Activated naive CD4-positive, alpha-beta T cell treated with anti-CD3 and anti-CD28 coated beads, Interleukin-2, amount 50 U/mL, for 72 hours (primary cell): ENCODE data around the gene FBXO17. TPM values are rescaled to one million over a fixed set of nuclear protein-coding genes. Genes with fewer than 3 reads are reported as not detected.
A peak's percentile ranks its signal among the peaks of the same experiment; 100 is the strongest.

Experiments used
- ATAC-seq, 2 donors: fragments of 150-1000 bp; cut with Tn5 transposase; 2 replicates each; pipeline ENCODE4 v1.10.0; 2021; ENCODE audit warnings: mild to moderate bottlenecking in 2 of 2, moderate library complexity in 2 of 2
- DNase-seq, 2 donors: peaks; one replicate each; pipeline ENCODE4 v3.0.0; 2021 to 2022; ENCODE audit warnings: low spot score in 2 of 2
- H3K27ac Mint-ChIP-seq, 2 donors: one replicate each; pipeline ENCODE4 v1.8.0; 2022; ENCODE audit warnings: mild to moderate bottlenecking in 2 of 2, mixed read lengths in 2 of 2
- H3K36me3 Mint-ChIP-seq, 2 donors: one replicate each; pipeline ENCODE4 v1.8.0; 2022; ENCODE audit warnings: mixed read lengths in 2 of 2
- H3K9me3 Mint-ChIP-seq, 2 donors: one replicate each; pipeline ENCODE4 v1.8.0; 2022; ENCODE audit warnings: mixed read lengths in 2 of 2
- total RNA-seq, 2 donors: library from RNA; stranded (reverse); gene quantifications; one replicate each; pipeline ENCODE4 v1.2.3, GENCODE V29; 2022

FBXO17 gene
- total RNA-seq, 2 donors from 2014 or later, result 0.10 TPM; not detected in 1

DNA sequence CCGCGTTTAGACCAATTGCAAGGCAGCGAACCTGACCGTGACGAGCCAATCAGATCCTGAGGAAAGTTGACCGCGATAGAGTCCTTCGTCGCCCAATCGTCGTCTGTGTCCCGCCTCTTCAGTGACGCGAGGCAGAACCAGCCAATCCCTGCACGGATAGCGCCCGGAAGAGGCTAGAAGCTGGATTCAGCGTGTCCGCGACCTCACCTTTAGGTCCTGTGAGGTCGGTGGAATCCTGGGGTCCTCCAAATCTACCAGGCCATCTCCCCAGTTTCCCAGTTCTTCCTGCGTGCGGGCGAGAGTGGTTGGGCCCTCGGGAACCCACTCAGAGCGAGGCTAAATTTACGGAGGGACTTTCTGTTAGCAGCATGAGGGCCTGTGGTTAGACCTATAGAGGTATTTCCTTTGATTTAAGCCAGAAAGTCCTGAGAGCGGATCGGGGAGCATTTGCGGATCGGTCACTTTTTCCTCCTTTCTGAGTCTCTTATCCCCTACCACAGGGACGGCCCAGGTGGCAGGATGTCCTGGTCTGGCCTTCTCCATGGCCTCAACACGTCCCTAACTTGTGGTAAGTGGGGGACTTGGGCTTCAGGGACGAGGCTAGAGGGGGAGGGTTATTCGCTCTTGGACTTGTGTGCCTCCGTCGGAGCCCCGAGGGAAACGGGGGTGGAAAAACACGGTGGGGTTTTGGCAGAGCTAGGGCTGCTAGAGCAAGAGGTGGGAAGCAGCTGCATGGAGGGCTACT lies 44.6 kb downstream of the FBXO17 start, which contains the start of gene MRPS12:
TSS of gene MRPS12 (plus strand) at position 169 of the 745 bp plus-strand sequence. CDS start at position 520, 351 bp downstream.
- peaks cover 29 to 40% of the 10 kb centered on the region in 2 donors for H3K36me3 Mint-ChIP-seq
- H3K9me3 Mint-ChIP-seq, result no peaks in the 10 kb centered on the region

DNA sequence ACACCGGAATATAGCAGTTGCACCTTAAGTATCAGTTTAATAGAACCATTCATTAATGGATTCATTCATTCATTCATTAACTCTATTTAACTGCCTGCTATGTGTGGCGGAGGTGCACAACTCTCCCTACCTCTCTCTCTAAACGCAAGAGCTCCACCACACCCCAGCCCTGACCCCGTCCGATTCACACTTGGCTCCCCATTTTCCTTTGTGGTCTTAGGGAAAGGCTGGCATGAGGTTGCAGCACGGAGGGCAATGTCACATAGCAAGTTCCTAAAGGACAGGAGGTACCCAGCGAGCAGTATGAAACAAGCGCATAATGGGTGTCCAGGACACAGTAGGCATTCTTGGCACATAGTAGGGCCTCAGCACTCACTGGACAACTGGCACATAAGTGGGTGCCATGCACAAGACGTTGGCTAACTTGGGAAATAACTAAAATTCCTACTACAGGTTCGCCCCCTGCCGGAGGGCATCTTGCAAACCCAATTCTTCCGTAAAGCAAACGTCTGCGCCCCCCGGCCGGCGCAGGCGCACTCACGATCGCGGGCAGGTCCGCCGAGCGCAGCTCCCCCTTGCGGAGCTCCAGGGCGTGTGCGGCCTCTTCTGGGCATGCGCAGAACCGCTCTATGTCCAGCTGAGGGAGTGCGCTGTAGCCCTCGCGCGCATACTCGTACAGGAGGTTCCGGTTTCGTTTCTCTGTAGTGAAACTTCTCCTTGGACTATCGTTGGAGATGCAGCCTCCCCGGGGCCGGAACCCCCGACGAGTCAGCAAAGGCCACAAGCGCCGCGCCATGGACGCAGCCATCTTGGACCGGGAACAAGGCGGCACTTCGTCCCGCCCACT lies 45.4 kb downstream of the FBXO17 start, which contains the start of gene SARS2:
TSS of gene SARS2 (minus strand) at position 835 of the 847 bp plus-strand sequence. CDS start at position 808, 27 bp downstream.
- peak; percentile 58 to 67 for ATAC-seq
- H3K36me3 Mint-ChIP-seq, result peaks cover 29 to 36% of the 10 kb centered on the region in 2 donors
- DNase-seq, result peak in 1 of 2 donors; percentile 94

More for the DNA sequence above, 44.6 kb downstream of the FBXO17 start, which contains the start of gene MRPS12:
- peak in 1 of 2 donors; percentile 99 for DNase-seq
- H3K27ac Mint-ChIP-seq, result peak within 1 kb of the TSS; percentile 99
- peak; percentile 98 for ATAC-seq

DNA sequence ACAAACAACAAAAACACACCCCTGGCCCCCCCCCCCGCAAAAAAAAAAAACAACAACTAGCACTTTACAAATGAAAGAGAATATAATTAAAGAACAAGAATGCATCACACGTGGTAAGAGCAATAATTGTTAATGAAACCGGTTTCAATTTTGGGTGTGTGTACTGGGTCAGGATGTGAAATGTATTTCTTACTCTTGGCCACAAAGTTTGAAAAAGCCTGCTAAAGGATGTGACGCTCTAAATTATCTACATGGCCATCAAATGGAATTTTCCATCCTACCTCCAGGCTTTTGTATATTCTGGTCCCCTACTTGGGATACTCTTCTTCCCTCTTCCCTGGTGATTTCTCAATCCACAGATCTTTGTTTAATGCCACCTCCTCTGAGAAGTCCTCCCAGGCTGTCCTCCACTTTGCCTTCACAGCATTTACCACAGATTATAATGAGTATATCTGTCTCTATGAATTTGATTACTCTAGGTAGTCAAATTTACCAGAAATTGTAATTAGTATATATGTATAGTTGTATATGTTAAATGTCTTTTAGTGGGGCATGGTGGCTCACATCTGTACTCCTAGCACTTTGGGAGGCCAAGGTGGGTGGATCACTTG lies 47.0 kb downstream of the FBXO17 start:
- Mint-ChIP-seq H3K36me3 (peaks cover 18 to 20% of the 10 kb centered on the region in 2 donors), H3K27ac (peak overlapping the region in 1 of 2 donors; percentile 99)
- no peak for DNase-seq

More for the DNA sequence above, 45.4 kb downstream of the FBXO17 start, which contains the start of gene SARS2:
- no peaks in the 10 kb centered on the region for H3K9me3 Mint-ChIP-seq
- H3K27ac Mint-ChIP-seq, result peak within 1 kb of the TSS; percentile 99

DNA sequence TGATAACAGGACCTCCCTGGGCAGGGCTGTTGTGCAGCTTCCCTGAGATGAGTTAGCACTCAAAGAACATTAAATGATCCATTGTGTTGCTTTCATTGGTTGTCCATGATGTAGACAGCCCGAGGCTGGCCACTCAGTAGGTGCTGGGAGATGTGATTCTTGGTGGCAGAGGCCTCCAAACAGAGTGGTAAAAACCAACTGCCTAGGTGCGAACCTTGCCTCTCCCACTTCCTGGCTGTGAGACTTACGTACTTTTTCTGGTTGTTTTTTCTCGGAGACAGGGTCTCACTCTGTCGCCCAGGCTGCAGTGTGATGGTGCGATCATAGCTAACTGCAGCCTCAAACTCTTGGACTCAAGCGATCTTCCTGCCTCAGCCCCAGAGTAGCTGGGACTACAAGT lies 51.2 kb downstream of the FBXO17 start:
- peaks cover 0 to 7% of the 10 kb centered on the region in 2 donors for H3K36me3 Mint-ChIP-seq
- peak in 1 of 2 donors; percentile 28 for ATAC-seq
- DNase-seq, result no peak
- H3K27ac Mint-ChIP-seq, result no peak overlapping the region
- no peaks in the 10 kb centered on the region for H3K9me3 Mint-ChIP-seq

More for the DNA sequence above, 47.0 kb downstream of the FBXO17 start:
- H3K9me3 Mint-ChIP-seq, result no peaks in the 10 kb centered on the region
- ATAC-seq, result no peak

DNA sequence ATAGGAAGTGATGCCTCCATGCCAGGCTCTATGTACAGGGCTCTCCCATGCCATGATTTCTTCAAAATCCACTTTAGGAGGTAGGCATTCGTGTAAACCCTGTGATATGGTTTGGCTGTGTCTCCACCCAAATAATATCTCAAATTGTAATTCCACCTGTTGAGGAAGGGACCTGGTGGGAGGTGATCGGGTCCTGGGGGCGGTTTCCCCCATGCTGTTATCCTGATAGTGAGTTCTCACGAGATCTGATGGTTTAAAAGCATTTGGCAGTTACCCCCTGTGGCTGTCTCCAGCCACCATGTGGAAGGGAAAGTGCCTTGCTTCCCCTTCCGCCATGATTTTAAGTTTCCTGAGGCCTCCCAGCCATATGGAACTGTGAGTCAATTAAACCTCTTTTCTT lies 53.1 kb downstream of the FBXO17 start:
- Mint-ChIP-seq H3K36me3 (peaks cover 0 to 7% of the 10 kb centered on the region in 2 donors), H3K27ac (no peak overlapping the region), H3K9me3 (no peaks in the 10 kb centered on the region)
- no peak for DNase-seq
- ATAC-seq, result no peak

DNA sequence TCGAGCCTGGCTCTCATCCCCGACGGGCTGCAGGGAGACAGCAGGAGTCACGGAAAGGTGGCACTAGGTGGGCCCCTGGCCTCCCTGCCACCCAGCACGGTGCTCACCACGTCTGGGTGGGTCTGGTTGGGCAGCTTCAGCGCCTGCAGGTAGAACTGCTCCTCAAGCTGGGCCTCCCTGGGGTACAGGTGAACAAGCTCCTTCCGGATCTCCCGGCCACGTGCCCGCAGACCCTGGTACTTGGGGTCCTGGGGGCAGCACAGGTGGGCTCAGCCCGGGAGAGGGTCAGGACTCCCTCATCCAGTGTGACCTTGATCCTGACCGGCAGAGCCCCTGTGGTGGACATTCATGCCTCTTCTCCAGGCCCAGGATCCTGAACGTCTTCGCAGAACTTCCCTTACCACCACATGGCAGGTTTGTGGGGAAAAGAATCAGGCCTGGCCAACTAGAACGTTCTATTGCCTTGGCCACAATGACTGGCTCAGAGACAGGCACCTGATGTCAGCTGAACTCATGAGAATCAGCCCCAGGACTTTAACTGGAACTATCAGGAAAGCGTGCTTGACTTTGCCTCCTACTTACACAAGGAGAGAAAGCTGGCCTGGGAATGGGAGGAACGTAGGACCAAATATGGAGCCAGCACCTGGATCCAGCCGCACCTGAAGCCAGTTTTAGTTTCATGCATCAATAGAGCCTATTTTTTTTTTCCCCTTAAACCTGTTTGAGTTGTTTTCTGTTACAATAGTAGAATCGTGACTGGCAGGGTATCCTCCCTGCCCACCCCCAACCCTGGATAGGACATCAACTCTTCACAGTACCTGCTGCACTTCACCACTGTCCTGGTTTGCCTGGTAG lies 53.9 kb downstream of the FBXO17 start:
- no peak for ATAC-seq
- peaks cover 0 to 7% of the 10 kb centered on the region in 2 donors for H3K36me3 Mint-ChIP-seq
- no peaks in the 10 kb centered on the region for H3K9me3 Mint-ChIP-seq
- H3K27ac Mint-ChIP-seq, result no peak overlapping the region
- DNase-seq, result no peak

DNA sequence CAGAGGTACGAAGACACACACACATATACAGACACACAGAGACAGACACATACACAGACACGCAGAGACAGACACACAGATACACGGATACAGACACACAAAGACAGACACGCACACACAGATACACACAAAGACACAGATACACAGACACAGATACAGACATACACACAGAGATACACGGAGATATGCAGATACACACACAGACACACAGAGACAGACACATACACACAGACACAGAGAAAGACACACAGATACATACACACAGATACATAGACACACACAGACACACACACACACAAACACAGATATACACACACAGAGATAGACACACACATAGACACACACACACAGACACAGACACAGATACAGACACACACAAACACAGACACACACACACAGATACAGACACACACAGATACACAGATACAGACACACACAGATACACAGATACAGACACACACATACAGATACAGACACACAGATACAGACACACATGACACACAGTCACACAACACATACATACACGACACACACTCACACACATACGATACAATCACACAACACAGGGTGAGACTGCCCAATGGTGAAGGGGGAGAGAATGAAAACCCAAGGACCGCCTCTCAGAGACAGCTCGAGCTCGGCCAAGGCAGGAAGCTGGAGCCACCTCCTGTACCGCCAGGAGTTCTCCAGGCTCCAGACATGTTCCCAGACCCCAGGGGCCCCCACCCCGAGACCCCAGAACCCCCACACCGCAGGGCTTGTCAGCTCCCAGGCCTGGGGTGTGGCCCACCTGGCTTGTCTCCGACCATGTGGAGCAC lies 54.7 kb downstream of the FBXO17 start:
- ATAC-seq, result no peak
- no peaks in the 10 kb centered on the region for H3K9me3 Mint-ChIP-seq
- DNase-seq, result no peak
- H3K36me3 Mint-ChIP-seq, result peaks cover 0 to 7% of the 10 kb centered on the region in 2 donors
- no peak overlapping the region for H3K27ac Mint-ChIP-seq

DNA sequence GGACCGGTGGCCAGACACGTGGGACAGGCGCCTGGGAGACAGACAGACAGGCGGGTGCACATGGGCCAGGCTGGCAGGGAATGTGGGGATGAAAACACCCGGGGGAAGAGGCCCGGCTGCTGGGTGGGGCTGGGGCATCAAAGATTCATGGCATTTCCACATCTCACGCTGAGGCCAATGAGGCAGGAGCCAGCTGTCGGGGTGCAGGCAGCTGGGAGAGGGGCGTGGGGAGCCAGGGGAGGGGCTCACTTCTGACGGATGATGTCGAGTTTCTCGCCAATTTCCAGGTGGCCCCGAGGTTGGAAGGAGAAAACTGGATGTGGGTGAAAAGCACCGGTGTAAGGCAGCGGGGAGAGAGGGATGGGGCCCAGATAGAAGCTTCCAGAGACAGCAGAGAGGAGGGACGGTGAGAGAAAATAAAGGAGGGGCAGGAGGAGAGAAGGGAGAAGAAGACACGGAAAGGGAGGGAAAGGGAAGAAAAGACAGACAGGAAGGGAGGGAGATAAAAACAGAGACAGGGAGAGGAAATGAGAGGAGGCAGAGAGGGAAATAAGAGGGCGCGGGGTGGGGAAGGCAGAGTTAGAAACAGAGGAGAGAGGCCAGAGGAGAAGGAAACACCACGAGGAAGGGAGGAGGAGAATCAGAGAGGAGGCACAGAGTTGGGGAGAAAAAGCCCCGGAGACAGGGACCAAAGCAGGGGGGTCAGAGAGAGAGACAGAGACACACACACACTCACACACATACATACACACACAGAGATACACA lies 55.5 kb downstream of the FBXO17 start:
- ATAC-seq, result no peak
- Mint-ChIP-seq H3K27ac (peak overlapping the region in 1 of 2 donors; percentile 63), H3K36me3 (peaks cover 0 to 7% of the 10 kb centered on the region in 2 donors), H3K9me3 (no peaks in the 10 kb centered on the region)
- DNase-seq, result no peak

DNA sequence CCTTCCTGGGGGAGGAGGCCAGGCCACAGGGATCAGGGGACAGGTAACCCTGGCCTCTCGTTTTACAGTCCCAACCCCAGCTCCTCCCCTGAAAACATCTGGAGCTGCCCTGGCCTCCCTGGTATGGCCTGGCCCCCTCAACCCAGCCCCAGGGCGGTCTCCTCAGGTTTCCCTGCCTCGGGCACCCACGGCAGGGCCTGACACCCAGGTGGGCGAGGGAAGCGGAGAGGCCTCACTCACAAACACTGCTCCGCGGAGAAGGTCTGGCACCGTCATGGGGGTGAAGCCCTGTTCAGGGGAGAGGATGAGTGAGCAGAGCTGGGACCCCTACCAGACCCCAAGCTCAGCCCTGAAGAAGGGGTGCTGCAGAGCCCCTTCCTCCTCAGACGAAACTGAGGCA lies 57.0 kb downstream of the FBXO17 start:
- peaks cover 0 to 7% of the 10 kb centered on the region in 2 donors for H3K36me3 Mint-ChIP-seq
- no peak for DNase-seq
- H3K9me3 Mint-ChIP-seq, result no peaks in the 10 kb centered on the region
- no peak for ATAC-seq
- H3K27ac Mint-ChIP-seq, result no peak overlapping the region

DNA sequence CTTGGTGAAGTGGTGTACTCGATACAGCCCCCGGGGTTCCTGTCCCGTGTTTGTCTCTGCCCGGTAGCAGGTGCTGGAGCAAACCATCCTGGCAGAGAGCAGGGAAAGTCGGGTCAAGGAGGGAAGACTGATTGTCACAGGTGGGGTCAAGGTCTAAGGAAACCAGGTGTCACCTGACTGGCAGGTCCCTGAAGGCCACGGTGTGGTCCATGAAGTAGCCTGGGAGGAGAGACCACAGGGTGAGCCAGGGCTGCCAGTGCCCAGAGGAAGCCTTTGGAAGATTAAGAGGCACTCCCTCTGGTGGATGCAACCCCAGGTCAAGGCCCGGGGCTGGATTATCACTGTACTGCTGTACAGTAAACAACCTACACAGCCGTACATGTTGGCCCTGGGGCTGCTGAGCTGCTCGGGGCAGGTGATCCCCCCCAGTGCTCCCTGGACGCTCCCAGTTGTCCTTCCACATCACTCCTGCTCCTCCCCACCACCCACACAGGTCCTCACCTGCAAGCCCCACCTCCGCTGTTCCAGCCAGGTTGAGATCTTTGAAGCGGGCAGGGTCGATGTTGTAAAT lies 57.5 kb downstream of the FBXO17 start:
- peaks cover 0 to 7% of the 10 kb centered on the region in 2 donors for H3K36me3 Mint-ChIP-seq
- ATAC-seq (no peak), DNase-seq (no peak)
- no peaks in the 10 kb centered on the region for H3K9me3 Mint-ChIP-seq
- no peak overlapping the region for H3K27ac Mint-ChIP-seq

DNA sequence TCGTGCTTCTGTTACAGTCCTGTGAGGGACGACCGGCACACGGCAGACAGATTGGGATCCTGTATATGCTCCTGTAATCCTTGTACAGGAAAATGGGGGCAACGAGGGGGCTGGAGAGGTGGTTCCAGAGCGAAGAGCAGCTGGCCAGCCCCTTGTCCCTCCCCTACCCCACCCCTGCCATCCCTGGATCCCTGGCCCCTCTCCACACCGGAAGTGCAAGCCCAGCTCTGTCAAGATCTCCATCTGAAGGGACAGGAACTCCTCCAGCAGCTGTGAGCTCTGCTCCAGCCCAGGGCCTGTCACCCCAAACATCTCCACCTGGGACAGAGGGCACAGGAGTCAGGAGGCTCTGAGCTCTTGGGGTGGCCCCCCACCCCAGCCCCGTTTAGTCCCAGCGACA lies 58.0 kb downstream of the FBXO17 start:
- DNase-seq, result no peak
- H3K36me3 Mint-ChIP-seq, result peaks cover 0 to 7% of the 10 kb centered on the region in 2 donors
- no peak for ATAC-seq
- H3K9me3 Mint-ChIP-seq, result no peaks in the 10 kb centered on the region
- no peak overlapping the region for H3K27ac Mint-ChIP-seq

DNA sequence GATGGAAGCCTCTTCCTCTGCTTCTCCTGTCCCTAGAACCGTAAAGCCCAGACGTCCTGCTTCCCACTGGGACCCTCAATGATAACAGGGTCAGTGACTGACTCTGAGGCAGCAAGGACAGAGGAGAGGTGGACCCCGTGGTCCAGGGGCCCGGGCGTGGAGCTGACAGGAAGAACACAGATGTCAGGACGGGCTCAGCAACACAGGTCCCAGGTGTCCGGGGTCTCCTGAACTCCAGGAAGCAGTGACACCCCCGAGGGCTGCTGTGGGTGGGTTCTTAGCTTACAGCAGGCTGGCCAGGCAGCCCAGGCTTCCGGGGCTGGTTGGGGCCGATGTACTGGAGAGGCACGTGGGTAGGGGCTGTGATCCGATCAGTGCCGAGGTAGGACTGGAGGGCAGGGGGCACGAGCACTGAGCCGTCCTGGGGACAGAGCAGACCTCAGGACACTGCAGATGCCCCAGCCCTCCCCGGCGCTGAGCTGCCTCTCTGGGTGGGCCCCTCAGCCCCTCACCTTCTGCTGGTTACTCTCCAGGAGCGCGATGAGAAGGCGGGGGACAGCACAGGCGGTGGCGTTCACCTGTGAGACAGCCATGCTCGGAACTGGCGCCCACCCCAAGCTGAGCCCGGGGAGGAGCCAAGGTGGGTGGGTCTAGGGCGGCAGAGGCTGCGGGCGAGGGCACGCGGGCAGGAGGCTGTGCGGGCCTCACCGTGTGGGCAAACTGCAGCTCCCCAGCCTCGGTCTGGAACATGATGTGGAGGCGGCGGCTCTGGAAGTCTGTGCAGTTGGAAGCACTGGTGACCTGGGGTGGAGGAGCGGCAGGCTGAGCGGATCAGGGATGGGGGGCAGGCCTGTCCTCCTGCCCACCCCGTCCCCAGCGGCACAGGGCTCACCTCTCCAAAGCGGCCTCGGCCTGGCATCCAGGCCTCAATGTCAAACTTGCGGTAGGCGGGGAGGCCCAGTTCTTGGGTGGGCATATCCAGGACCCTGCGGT lies 59.9 kb downstream of the FBXO17 start:
- no peak for ATAC-seq
- no peak for DNase-seq
- Mint-ChIP-seq H3K9me3 (no peaks in the 10 kb centered on the region), H3K36me3 (no peaks in the 10 kb centered on the region), H3K27ac (no peak overlapping the region)

DNA sequence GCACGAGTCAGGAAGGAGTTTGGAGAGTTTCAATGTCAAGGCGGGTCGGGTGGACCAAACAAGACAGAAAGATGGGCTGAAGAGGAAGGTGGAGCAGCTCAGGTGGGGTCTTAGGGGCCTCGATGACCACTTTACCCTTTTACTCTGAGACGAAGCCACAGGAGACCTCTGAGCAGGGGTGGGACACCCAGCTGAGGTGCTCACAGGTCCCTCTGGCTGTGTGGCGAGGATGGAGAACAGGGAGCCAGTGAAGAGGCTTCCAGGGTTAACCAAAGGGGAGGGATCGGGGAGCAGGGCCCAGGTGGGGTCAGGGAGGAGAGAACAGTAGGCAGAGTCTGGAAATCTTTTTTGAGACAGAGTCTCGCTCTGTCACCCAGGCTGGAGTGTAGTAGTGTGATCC lies 61.6 kb downstream of the FBXO17 start:
- H3K27ac Mint-ChIP-seq, result peak overlapping the region in 1 of 2 donors; percentile 47

More for the DNA sequence above, 61.6 kb downstream of the FBXO17 start:
- Mint-ChIP-seq H3K36me3 (peaks cover 0 to under 1% of the 10 kb centered on the region in 2 donors), H3K9me3 (no peaks in the 10 kb centered on the region)
- DNase-seq, result no peak
- ATAC-seq, result no peak
